ENCODE data around the gene BBOX1.
"Not testable (repeated sequence)": the region's sequence is repeated elsewhere in the genome, so short reads cannot be mapped to it uniquely, and the experiment has no call there.

Gene BBOX1

DNA sequence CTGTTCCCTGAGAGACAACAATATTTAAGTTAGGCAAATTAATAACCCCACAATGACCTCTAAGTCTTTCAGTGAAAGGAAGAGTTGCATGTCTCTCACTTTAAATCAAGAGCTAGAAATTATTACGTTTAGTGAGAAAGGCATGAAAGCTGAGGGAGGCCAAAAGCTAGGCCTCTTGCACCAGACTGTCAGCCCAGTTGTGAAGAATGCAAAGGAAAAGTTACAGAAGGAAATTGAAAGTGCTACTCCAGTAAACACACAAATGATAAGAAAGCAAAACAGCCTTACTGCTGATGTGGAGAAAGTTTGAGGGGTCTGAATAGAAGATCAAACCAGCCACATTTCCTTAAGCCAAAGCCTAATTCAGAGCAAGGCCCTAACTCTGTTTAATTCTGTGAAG is 45.0 kb downstream of the BBOX1 start:
- DNase-seq, result no peak

- DNase-seq, result no peak
Observed at GRCh38 chr11:27087432-27087831, 46.8 kb downstream of the BBOX1 start.

DNA sequence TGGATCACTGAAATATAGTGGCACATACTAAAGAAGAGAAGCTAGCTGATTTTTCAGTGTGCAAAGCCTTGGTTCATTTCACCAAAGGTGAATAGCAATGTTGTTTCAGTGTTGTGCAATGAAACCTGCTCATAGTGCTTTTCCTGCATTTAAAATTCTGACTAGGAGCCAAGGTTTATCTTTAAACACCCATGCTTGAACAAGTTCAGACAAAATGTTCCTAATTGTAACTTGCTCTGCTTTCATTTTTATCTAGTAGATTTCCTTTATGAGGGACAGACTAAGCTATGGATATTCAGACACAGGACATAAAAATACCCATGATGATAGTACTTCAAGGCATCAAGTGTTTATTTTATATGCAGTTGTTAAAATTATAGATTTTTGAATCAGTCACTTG is 47.7 kb downstream of the BBOX1 start:
- DNase-seq, result no peak

- DNase-seq, result no peak
Observed at GRCh38 chr11:27089746-27090145, 49.1 kb downstream of the BBOX1 start.

GRCh38 chr11:27090357-27090948 is 49.8 kb downstream of the BBOX1 start:
- not testable (repeated sequence) for DNase-seq

DNA sequence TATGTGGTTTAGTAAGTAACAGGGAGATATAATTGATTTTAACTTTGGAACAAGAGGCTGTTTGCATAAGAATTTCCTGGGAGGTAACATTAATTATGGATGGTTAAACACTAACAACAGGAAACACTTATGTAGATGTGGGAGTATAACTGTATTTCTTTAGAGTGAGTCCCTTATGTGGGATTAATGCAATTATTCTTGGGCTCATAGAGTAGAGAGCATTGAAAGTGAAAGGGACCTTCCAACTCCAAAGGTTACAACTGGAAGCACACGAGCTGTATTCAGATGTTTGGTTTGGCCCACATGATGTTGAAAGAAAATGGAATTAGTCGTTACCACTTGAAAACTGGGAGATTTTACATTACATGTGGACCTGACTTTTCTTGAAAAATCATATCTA is 53.5 kb downstream of the BBOX1 start:
- DNase-seq, result no peak

GRCh38 chr11:27095059-27095458 is 54.4 kb downstream of the BBOX1 start:
- DNase-seq, result no peak

DNA sequence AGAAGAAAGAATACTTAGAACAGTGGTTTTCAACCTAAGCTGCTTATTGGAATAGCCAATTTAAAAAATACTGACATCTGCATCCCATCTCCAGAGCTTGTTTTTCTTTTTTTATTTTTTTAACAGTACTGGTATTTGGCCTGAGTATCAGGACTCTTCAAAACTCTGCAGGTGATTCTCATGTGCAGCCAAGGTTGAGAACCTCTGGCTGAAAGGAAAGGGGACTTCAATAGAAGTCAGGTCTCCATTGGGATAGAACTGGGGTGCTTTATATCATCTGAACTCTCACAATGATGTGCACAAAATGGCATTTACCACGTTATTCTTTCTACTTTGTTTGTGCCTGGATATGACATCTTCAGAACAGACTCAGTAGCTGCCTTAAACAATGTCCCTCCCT is 55.3 kb downstream of the BBOX1 start:
- DNase-seq, result no peak

DNA sequence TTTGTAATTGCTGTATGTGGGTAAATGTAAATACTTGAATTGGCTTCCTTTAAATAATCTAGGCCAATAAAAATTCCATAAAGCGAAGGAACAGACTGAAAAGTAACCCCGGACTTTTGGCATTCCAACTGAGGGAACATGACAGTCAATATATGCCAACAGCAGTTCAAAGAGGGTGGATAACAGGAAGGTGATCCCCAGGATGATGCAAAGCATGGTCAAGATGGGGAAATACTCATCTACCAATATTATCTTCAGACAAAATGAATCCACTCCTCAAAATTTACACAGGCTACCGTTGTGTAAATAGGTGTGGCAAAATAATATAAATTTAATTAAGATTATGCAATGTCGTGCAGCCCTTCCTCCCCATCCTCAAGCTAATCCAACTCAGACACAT is 56.9 kb downstream of the BBOX1 start:
- no peak for DNase-seq

- no peak for DNase-seq
Observed at GRCh38 chr11:27100534-27100933, 59.9 kb downstream of the BBOX1 start.

GRCh38 chr11:27107548-27107947 is 66.9 kb downstream of the BBOX1 start:
- DNase-seq, result no peak

- DNase-seq, result no peak
Observed at GRCh38 chr11:27108809-27109208, 68.2 kb downstream of the BBOX1 start.

DNA sequence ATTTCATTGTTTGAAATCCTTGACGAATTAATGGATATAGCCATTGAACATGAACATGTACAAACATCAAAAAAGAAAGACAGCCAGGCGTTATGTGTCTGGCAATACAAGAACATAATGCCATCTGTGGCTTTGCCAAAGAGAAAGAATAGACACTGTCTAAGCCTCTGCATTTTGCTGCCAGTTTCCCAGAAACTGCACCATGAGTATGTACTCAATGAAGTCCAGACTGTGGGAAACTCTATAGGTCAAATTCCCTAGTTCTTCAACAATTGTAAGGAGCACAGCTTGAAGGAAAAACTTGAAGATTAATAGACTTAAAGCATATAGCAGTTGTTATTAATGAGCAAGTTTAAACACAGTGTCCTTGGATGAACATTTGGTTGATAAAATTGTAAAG is 71.3 kb downstream of the BBOX1 start:
- DNase-seq, result no peak

DNA sequence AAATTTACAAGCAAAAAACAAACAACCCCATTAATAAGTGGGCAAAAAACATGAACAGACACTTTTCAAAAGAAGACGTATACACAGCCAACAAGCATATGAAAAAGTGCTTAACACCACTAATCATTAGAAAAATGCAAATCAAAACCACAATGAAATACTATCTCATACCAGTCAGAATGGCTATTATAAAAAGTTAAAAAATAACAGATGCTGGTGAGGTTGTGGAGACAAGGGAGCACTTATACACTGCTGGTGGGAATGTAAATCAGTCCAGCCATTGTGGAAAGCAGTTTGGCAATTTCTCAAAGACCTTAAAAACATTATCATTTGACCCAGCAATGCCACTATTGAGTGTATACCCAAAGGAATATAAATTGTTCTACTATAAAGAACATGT is 72.3 kb downstream of the BBOX1 start:
- DNase-seq, result no peak

- no peak for DNase-seq
Observed at GRCh38 chr11:27115051-27115650, 74.5 kb downstream of the BBOX1 start.

DNA sequence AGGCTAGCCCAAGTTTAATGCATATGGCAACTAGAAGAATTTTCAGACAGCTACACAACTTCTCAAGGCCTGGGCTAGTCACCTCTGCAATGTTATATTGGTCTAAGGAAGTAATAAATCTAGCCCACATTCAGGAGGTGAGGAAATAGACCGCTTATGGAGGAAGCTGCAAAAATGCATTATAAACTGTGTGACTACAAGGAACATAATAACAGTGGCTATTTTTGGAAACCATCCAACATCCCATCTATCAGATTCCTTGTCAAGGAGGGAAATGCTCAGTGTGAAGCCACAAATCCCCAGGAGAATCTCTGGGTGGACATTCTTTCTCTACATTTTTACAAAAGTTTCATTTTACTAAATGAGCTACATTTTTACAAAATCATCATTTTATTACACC is 76.1 kb downstream of the BBOX1 start:
- no peak for DNase-seq

- no peak for DNase-seq
Observed at GRCh38 chr11:27118371-27118770, 77.8 kb downstream of the BBOX1 start.

DNA sequence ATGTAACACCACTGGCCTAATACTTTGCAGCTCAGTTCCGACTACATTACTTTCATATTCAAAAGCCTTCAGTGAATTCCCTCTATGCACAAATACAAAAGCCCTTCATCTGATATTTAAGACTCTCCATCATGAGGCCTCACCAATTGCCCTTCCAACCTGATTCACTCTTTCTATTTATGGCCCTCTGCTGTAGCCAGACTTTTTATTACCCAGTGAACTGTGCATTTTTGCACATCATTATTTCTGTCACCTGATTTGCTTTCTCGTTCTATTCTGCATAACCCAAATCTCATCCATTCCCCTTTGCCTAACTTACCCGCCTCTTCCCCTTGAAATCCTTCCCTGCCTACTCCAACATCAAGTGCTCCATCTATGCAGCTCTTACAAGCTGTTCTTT is 78.3 kb downstream of the BBOX1 start:
- no peak for DNase-seq

DNA sequence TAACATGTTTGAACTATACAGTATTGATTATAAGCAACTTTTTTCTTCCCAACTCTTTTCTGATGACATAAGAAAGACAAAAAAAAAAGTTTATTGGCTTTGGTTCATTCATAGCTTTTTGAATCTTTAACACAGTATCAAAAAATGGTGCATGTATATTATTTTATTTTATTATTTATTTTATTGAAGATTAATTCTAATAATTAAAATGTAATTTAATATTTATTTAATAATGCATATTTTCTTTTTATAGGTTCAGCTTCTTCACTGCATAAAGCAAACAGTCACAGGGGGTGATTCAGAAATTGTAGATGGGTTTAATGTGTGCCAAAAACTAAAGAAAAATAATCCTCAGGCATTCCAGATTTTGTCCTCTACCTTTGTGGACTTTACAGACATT is 78.8 kb downstream of the BBOX1 start:
- no peak for DNase-seq

GRCh38 chr11:27120211-27120610 is 79.6 kb downstream of the BBOX1 start:
- no peak for DNase-seq

- DNase-seq, result no peak
Observed at GRCh38 chr11:27122001-27122400, 81.4 kb downstream of the BBOX1 start.

GRCh38 chr11:27124514-27125264 is 84.1 kb downstream of the BBOX1 start:
- no peak for DNase-seq

DNA sequence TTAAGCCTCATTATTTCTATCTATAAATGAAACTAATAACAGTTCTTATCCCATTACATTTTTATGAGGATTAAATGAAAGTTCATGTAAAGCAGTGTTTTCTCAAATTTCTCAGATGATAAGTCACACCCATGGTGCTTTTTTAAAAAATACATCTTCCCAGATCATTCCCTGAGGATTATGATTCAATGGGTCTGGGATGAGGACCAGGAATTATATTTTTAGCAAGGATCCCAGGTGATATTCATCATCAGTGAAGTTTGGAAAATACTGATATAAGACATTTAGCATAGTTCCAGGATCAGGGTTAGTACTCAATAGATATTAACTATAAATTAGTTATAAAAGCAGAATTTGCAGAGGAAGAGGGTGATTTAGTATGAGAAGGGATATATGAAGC is 89.1 kb downstream of the BBOX1 start:
- DNase-seq, result no peak

- DNase-seq, result no peak
Observed at GRCh38 chr11:27130806-27131205, 90.2 kb downstream of the BBOX1 start.
